ENCODE measurements around the gene CACNA1D. TPM values are rescaled to one million over a fixed set of nuclear protein-coding genes. Genes with fewer than 3 reads are reported as not detected.

The CACNA1D gene
- total RNA-seq, 5 donors from 2014 or later (not counting 1 experiment from before 2014, with no cell fraction given): 0.09 to 0.47 (median 0.34) TPM; not detected in 1

DNA sequence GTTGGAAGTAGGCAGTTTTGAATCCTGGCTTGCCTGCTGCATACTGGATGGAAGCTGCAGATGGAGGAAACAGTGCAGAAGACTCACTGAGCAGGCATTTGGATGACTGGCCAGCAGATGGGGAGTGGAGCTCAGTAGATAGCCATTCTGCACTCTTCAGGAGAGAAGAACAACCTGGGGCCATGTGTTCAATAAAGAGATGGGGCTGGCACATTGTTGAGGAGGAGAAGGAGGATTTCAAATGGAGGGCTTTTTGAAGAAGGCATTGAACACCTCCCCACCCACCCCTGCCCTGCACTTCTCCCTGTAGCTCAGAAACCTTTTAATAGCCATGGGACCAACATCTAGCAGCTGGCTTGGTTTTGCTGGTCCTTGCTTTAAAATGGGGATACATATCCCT lies 109.8 kb downstream of the CACNA1D start:
- no peaks in the 10 kb centered on the region for H3K4me1 ChIP-seq (ENCODE audit: control insufficient read depth in 1 of 2, extremely low read depth in 1 of 2, insufficient read depth in 2 of 2, low read length in 2 of 2)
- H3K27ac ChIP-seq (ENCODE audit: low read length): no peak overlapping the region
- POLR2A ChIA-PET: no interaction called here
- CTCF ChIA-PET: no interaction called here
- H3K27me3 Mint-ChIP-seq: peaks cover 5 to 10% of the 10 kb centered on the region in 2 donors
- no peak for DNase-seq
- H3K27me3 ChIP-seq (replicated peaks in 1 of 2; ENCODE audit: control insufficient read depth in 2 of 2, extremely low read depth in 1 of 2, insufficient read depth in 2 of 2, low read length in 1 of 2): no peaks in the 10 kb centered on the region
- H3K4me1 Mint-ChIP-seq: no peaks in the 10 kb centered on the region
- H3K9me3 Mint-ChIP-seq: peaks cover 0 to 9% (median 6%) of the 10 kb centered on the region in 3 donors
- no peak for ATAC-seq (replicated peaks in 1 of 4)
- H3K27ac Mint-ChIP-seq: no peak overlapping the region
- no peaks in the 10 kb centered on the region for H3K36me3 ChIP-seq (ENCODE audit: control insufficient read depth in 2 of 2, extremely low read depth in 1 of 2, insufficient read depth in 1 of 2, low read length in 1 of 2)
- H3K4me3 ChIP-seq (ENCODE audit: control insufficient read depth in 1 of 2, extremely low read depth in 1 of 2, low read length in 1 of 2): no peak overlapping the region
- H3K4me3 Mint-ChIP-seq: no peak overlapping the region
- no peaks in the 10 kb centered on the region for H3K36me3 Mint-ChIP-seq
- H3K9me3 ChIP-seq: peaks cover 2% of the 10 kb centered on the region

DNA sequence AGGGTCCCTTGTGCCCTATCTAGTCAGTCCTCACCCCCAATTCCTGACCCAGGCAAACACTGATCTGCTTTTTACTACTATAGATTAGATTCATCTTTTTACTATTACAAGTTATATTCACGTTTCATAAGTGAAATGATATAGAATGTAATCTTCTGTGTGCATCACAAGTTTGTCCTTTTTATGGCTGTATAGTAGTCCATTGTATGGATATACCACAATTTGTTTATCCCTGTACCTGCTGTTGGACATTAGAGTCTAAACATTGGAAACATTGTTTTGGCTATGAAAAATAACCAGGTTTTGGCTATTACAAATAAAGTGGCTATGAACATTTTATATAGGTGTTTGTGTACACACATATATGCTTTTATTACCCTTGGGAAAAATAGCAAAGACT lies 112.4 kb downstream of the CACNA1D start:
- ATAC-seq (replicated peaks in 1 of 4) (no peak), DNase-seq (no peak)
- H3K9me3 ChIP-seq: peaks cover 2% of the 10 kb centered on the region
- ChIA-PET POLR2A (no interaction called here), CTCF (no interaction called here)
- Mint-ChIP-seq H3K4me3 (no peak overlapping the region), H3K9me3 (peaks cover 0 to 9% (median 6%) of the 10 kb centered on the region in 3 donors), H3K4me1 (no peaks in the 10 kb centered on the region), H3K27ac (no peak overlapping the region), H3K27me3 (peaks cover 5 to 10% of the 10 kb centered on the region in 2 donors), H3K36me3 (no peaks in the 10 kb centered on the region)
- H3K36me3 ChIP-seq (ENCODE audit: control insufficient read depth in 2 of 2, extremely low read depth in 1 of 2, insufficient read depth in 1 of 2, low read length in 1 of 2): no peaks in the 10 kb centered on the region
- H3K27me3 ChIP-seq (replicated peaks in 1 of 2; ENCODE audit: control insufficient read depth in 2 of 2, extremely low read depth in 1 of 2, insufficient read depth in 2 of 2, low read length in 1 of 2): no peaks in the 10 kb centered on the region
- no CpG with 5 or more reads among the region's 1 CpG for WGBS (ENCODE audit: insufficient coverage)
- H3K27ac ChIP-seq (ENCODE audit: low read length): no peak overlapping the region
- no peak overlapping the region for H3K4me3 ChIP-seq (ENCODE audit: control insufficient read depth in 1 of 2, extremely low read depth in 1 of 2, low read length in 1 of 2)
- no peaks in the 10 kb centered on the region for H3K4me1 ChIP-seq (ENCODE audit: control insufficient read depth in 1 of 2, extremely low read depth in 1 of 2, insufficient read depth in 2 of 2, low read length in 2 of 2)

DNA sequence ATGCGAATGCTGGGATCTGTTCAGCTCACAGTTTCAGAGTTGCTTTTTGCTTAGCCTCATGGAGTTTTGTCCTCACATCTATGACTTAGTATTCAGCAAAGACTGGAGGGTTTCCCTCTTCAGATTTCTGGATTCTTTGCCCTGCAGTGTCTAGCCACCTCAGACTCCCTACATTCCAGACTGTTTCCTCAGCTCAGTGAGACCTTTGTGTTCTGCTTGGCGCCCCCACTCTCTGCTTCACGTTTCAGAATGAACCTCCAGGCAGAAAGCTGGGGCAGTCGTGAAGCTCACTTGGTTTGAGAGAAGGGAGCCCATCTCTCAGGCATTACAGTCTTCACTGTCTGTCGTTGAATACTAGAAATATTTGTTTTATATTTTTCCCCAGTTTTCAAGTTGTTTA lies 118.1 kb downstream of the CACNA1D start:
- DNase-seq (no peak), ATAC-seq (replicated peaks in 1 of 4) (no peak)
- no peak overlapping the region for H3K4me3 Mint-ChIP-seq
- no peaks in the 10 kb centered on the region for H3K4me1 ChIP-seq (ENCODE audit: control insufficient read depth in 1 of 2, extremely low read depth in 1 of 2, insufficient read depth in 2 of 2, low read length in 2 of 2)
- no peaks in the 10 kb centered on the region for H3K36me3 Mint-ChIP-seq
- H3K4me3 ChIP-seq (ENCODE audit: control insufficient read depth in 1 of 2, extremely low read depth in 1 of 2, low read length in 1 of 2): no peak overlapping the region
- H3K9me3 ChIP-seq: no peaks in the 10 kb centered on the region
- no peaks in the 10 kb centered on the region for H3K36me3 ChIP-seq (ENCODE audit: control insufficient read depth in 2 of 2, extremely low read depth in 1 of 2, insufficient read depth in 1 of 2, low read length in 1 of 2)
- H3K9me3 Mint-ChIP-seq: no peaks in the 10 kb centered on the region
- WGBS (ENCODE audit: insufficient coverage): 100% methylated on average over 1 of the region's 5 CpGs
- H3K4me1 Mint-ChIP-seq: no peaks in the 10 kb centered on the region
- no peaks in the 10 kb centered on the region for H3K27me3 ChIP-seq (replicated peaks in 1 of 2; ENCODE audit: control insufficient read depth in 2 of 2, extremely low read depth in 1 of 2, insufficient read depth in 2 of 2, low read length in 1 of 2)
- peaks cover 4 to 22% of the 10 kb centered on the region in 2 donors for H3K27me3 Mint-ChIP-seq
- no peak overlapping the region for H3K27ac ChIP-seq (ENCODE audit: low read length)
- ChIA-PET CTCF (no interaction called here), POLR2A (no interaction called here)
- no peak overlapping the region for H3K27ac Mint-ChIP-seq

DNA sequence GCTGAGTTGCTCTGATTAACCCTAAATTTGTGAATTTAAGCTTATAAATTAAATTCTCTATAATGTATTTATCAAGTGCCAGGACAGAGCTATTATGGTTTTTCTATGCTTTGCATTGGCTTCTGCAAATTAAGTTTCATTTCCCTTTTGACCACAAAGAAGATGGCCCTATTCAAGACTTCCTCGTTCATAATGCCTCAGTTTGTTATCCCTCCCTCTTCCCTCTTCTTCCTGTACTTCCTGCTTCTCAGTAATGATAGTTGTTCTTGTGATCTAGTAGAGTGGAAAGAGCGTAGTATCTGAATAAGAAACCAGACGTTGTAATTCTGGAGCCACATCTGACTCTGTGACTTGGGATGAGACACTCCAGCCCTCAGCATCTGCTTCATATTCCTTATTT lies 118.7 kb downstream of the CACNA1D start:
- CTCF ChIA-PET: interaction anchor here in 1 of 2 donors (0.6 kb wide), 1 partner anchor 313 kb away, joined by 4 read pairs; no protein-coding TSS in a partner anchor
- Mint-ChIP-seq H3K4me3 (no peak overlapping the region), H3K9me3 (no peaks in the 10 kb centered on the region), H3K27ac (no peak overlapping the region), H3K27me3 (peaks cover 5 to 22% of the 10 kb centered on the region in 2 donors), H3K4me1 (no peaks in the 10 kb centered on the region), H3K36me3 (no peaks in the 10 kb centered on the region)
- ATAC-seq (replicated peaks in 1 of 4) (no peak), DNase-seq (no peak)
- H3K36me3 ChIP-seq (ENCODE audit: control insufficient read depth in 2 of 2, extremely low read depth in 1 of 2, insufficient read depth in 1 of 2, low read length in 1 of 2): no peaks in the 10 kb centered on the region
- H3K27me3 ChIP-seq (replicated peaks in 1 of 2; ENCODE audit: control insufficient read depth in 2 of 2, extremely low read depth in 1 of 2, insufficient read depth in 2 of 2, low read length in 1 of 2): peaks cover 0 to 5% of the 10 kb centered on the region in 2 experiments
- POLR2A ChIA-PET: no interaction called here
- no peak overlapping the region for H3K27ac ChIP-seq (ENCODE audit: low read length)
- WGBS (ENCODE audit: insufficient coverage): 75% methylated on average over 2 of the region's 3 CpGs
- no peak overlapping the region for H3K4me3 ChIP-seq (ENCODE audit: control insufficient read depth in 1 of 2, extremely low read depth in 1 of 2, low read length in 1 of 2)
- H3K4me1 ChIP-seq (ENCODE audit: control insufficient read depth in 1 of 2, extremely low read depth in 1 of 2, insufficient read depth in 2 of 2, low read length in 2 of 2): no peaks in the 10 kb centered on the region
- H3K9me3 ChIP-seq: no peaks in the 10 kb centered on the region

- POLR2A ChIA-PET: no interaction called here
- Mint-ChIP-seq H3K4me1 (no peaks in the 10 kb centered on the region), H3K27me3 (peaks cover 13 to 22% of the 10 kb centered on the region in 2 donors), H3K36me3 (no peaks in the 10 kb centered on the region), H3K4me3 (no peak overlapping the region), H3K27ac (no peak overlapping the region), H3K9me3 (no peaks in the 10 kb centered on the region)
- H3K4me3 ChIP-seq (ENCODE audit: control insufficient read depth in 1 of 2, extremely low read depth in 1 of 2, low read length in 1 of 2): no peak overlapping the region
- no peaks in the 10 kb centered on the region for H3K36me3 ChIP-seq (ENCODE audit: control insufficient read depth in 2 of 2, extremely low read depth in 1 of 2, insufficient read depth in 1 of 2, low read length in 1 of 2)
- CTCF ChIA-PET: no interaction called here
- H3K4me1 ChIP-seq (ENCODE audit: control insufficient read depth in 1 of 2, extremely low read depth in 1 of 2, insufficient read depth in 2 of 2, low read length in 2 of 2): no peaks in the 10 kb centered on the region
- no peaks in the 10 kb centered on the region for H3K9me3 ChIP-seq
- ATAC-seq (replicated peaks in 1 of 4) (no peak), DNase-seq (no peak)
- peaks cover 0 to 12% of the 10 kb centered on the region in 2 experiments for H3K27me3 ChIP-seq (replicated peaks in 1 of 2; ENCODE audit: control insufficient read depth in 2 of 2, extremely low read depth in 1 of 2, insufficient read depth in 2 of 2, low read length in 1 of 2)
- no peak overlapping the region for H3K27ac ChIP-seq (ENCODE audit: low read length)
- WGBS (ENCODE audit: insufficient coverage): 83% methylated on average over 2 of the region's 5 CpGs
Observed at GRCh38 chr3:53614307-53614706, 119.9 kb downstream of the CACNA1D start.

GRCh38 chr3:53616321-53616720 lies 121.9 kb downstream of the CACNA1D start:
- no peak for ATAC-seq (replicated peaks in 1 of 4)
- Histone ChIP-seq H3K4me3 (ENCODE audit: control insufficient read depth in 1 of 2, extremely low read depth in 1 of 2, low read length in 1 of 2) (no peak overlapping the region), H3K27me3 (replicated peaks in 1 of 2; ENCODE audit: control insufficient read depth in 2 of 2, extremely low read depth in 1 of 2, insufficient read depth in 2 of 2, low read length in 1 of 2) (peaks cover 0 to 19% of the 10 kb centered on the region in 2 experiments), H3K36me3 (ENCODE audit: control insufficient read depth in 2 of 2, extremely low read depth in 1 of 2, insufficient read depth in 1 of 2, low read length in 1 of 2) (no peaks in the 10 kb centered on the region), H3K4me1 (ENCODE audit: control insufficient read depth in 1 of 2, extremely low read depth in 1 of 2, insufficient read depth in 2 of 2, low read length in 2 of 2) (no peaks in the 10 kb centered on the region), H3K9me3 (no peaks in the 10 kb centered on the region), H3K27ac (ENCODE audit: low read length) (no peak overlapping the region)
- WGBS (ENCODE audit: insufficient coverage): 67% methylated on average over 3 of the region's 5 CpGs
- peaks cover 25 to 37% of the 10 kb centered on the region in 2 donors for H3K27me3 Mint-ChIP-seq
- ChIA-PET CTCF (no interaction called here), POLR2A (no interaction called here)
- no peak for DNase-seq
- no peaks in the 10 kb centered on the region for H3K9me3 Mint-ChIP-seq
- no peaks in the 10 kb centered on the region for H3K4me1 Mint-ChIP-seq
- no peak overlapping the region for H3K4me3 Mint-ChIP-seq
- H3K36me3 Mint-ChIP-seq: no peaks in the 10 kb centered on the region
- H3K27ac Mint-ChIP-seq: no peak overlapping the region

All from T-cell (primary cell).